GM23338 (cell line): ENCODE data around the gene CDK16. TPM values are rescaled to one million over a fixed set of nuclear protein-coding genes. Genes with fewer than 3 reads are reported as not detected.
"Not testable (repeated sequence)": the region's sequence is repeated elsewhere in the genome, so short reads cannot be mapped to it uniquely, and the experiment has no call there.

Experiments used
- ATAC-seq: fragments of 200-7000 bp; cut with Tn5 transposase; 3 replicates; pipeline ENCODE4 v1.9.1; 2020
- DNase-seq: peaks from one replicate; pipeline ENCODE4 v3.0.0-alpha.2; 2015; ENCODE audit warnings: low spot score
- H2AFZ ChIP-seq: fragments of 200-600 bp; sonication (generic); 2 replicates; pipeline ENCODE4 v1.8.0; 2016; ENCODE audit warnings: antibody characterized with exemption, mild to moderate bottlenecking, moderate library complexity
- H3F3A ChIP-seq: fragments of 200-600 bp; sonication (generic); replicated peaks from 2 replicates; pipeline ENCODE4 v1.8.0; 2017; ENCODE audit warnings: antibody characterized with exemption, mixed run types, low read depth
- H3K27ac ChIP-seq: fragments of 200-600 bp; sonication (generic); 2 replicates; pipeline ENCODE4 v1.6.1; 2016; ENCODE audit warnings: low read depth
- H3K27me3 ChIP-seq: fragments of 200-600 bp; sonication (generic); 2 replicates; pipeline ENCODE4 v1.8.0; 2016; ENCODE audit warnings: mild to moderate bottlenecking, mixed run types, moderate library complexity; ENCODE audit not compliant: insufficient read depth
- H3K36me3 ChIP-seq: fragments of 200-600 bp; sonication (generic); 2 replicates; pipeline ENCODE4 v1.8.0; 2016; ENCODE audit warnings: mild to moderate bottlenecking; ENCODE audit not compliant: insufficient read depth
- H3K4me1 ChIP-seq: fragments of 200-600 bp; sonication (generic); 2 replicates; pipeline ENCODE4 v1.8.0; 2016; ENCODE audit warnings: mild to moderate bottlenecking, moderate library complexity; ENCODE audit not compliant: insufficient read depth
- H3K4me2 ChIP-seq: fragments of 200-600 bp; sonication (generic); 2 replicates; pipeline ENCODE4 v1.7.1; 2017; ENCODE audit warnings: mixed run types
- H3K4me3 ChIP-seq: fragments of 200-600 bp; sonication (generic); 2 replicates; pipeline ENCODE4 v1.6.1; 2016; ENCODE audit warnings: mixed run types
- H3K79me2 ChIP-seq: fragments of 200-600 bp; sonication (generic); replicated peaks from 2 replicates; pipeline ENCODE4 v1.8.0; 2017; ENCODE audit warnings: mild to moderate bottlenecking; ENCODE audit not compliant: insufficient read depth
- H3K9me2 ChIP-seq: fragments of 200-600 bp; sonication (generic); 2 replicates; pipeline ENCODE4 v1.8.0; 2017; ENCODE audit not compliant: insufficient read depth
- H4K20me1 ChIP-seq: fragments of 200-600 bp; sonication (generic); replicated peaks from 2 replicates; pipeline ENCODE4 v1.8.0; 2017; ENCODE audit warnings: mild to moderate bottlenecking; ENCODE audit not compliant: insufficient read depth
- H3K27ac Mint-ChIP-seq: 2 replicates; pipeline ENCODE4 v1.8.0; 2020; ENCODE audit warnings: inconsistent platforms, mild to moderate bottlenecking, moderate library complexity, mixed read lengths
- H3K27me3 Mint-ChIP-seq: 3 replicates; pipeline ENCODE4 v1.8.0; 2022; ENCODE audit warnings: low read depth, mild to moderate bottlenecking, moderate library complexity, mixed read lengths, inconsistent platforms; ENCODE audit not compliant: insufficient read depth, poor library complexity
- H3K36me3 Mint-ChIP-seq: 3 replicates; pipeline ENCODE4 v1.8.0; 2021; ENCODE audit warnings: low read depth, mild to moderate bottlenecking, inconsistent platforms, moderate library complexity, mixed read lengths
- H3K4me1 Mint-ChIP-seq: 3 replicates; pipeline ENCODE4 v1.8.0; 2020; ENCODE audit warnings: mild to moderate bottlenecking, inconsistent platforms, mixed read lengths
- H3K4me3 Mint-ChIP-seq: 3 replicates; pipeline ENCODE4 v1.8.0; 2021; ENCODE audit warnings: moderate library complexity, mild to moderate bottlenecking, inconsistent platforms, mixed read lengths
- H3K9me3 Mint-ChIP-seq: 3 replicates; pipeline ENCODE4 v1.8.0; 2020; ENCODE audit warnings: moderate library complexity, mild to moderate bottlenecking, inconsistent platforms, mixed read lengths
- CREB1 ChIP-seq: fragments of 250-450 bp; sonication (Bioruptor Pico); IDR thresholded peaks from 2 replicates; pipeline ENCODE4 v1.5.0; 2020; ENCODE audit warnings: low read depth, mild to moderate bottlenecking, moderate library complexity
- CTCF ChIP-seq, 2 experiments: fragments of 200-600 bp in 1 of 2; sonication (generic) in 1 of 2; conservative IDR thresholded peaks; 2 replicates each; pipeline versions ENCODE4 v1.5.1 to v1.6.1; 2016 to 2017; ENCODE audit warnings: antibody characterized with exemption in 2 of 2, low read depth in 2 of 2, mild to moderate bottlenecking in 2 of 2, moderate library complexity in 1 of 2
- EZH2 ChIP-seq: fragments of 200-600 bp; sonication (generic); IDR thresholded peaks from one replicate; pipeline ENCODE4 v1.8.0; 2017; ENCODE audit warnings: antibody characterized with exemption, mild to moderate bottlenecking, low read depth; ENCODE audit not compliant: unreplicated experiment
- EZH2phosphoT487 ChIP-seq: fragments of 200-600 bp; sonication (generic); IDR thresholded peaks from one replicate; pipeline ENCODE4 v1.8.1; 2018; ENCODE audit warnings: antibody characterized with exemption; ENCODE audit not compliant: unreplicated experiment
- JUNB ChIP-seq: IDR thresholded peaks from one replicate; pipeline ENCODE4 v1.6.1; 2016; ENCODE audit warnings: antibody characterized with exemption; ENCODE audit not compliant: unreplicated experiment
- NANOG ChIP-seq: IDR thresholded peaks from 2 replicates; pipeline ENCODE4 v1.6.1; 2016; ENCODE audit warnings: antibody characterized with exemption, borderline replicate concordance
- POLR2AphosphoS5 ChIP-seq: IDR thresholded peaks from 2 replicates; pipeline ENCODE4 v1.6.1; 2016; ENCODE audit warnings: antibody characterized with exemption, low read depth
- ZNF331 ChIP-seq: fragments of 250-450 bp; sonication (Bioruptor Pico); IDR thresholded peaks from 2 replicates; pipeline ENCODE4 v1.5.0; 2020; ENCODE audit warnings: low read depth, mild to moderate bottlenecking, moderate library complexity
- polyA plus RNA-seq: library from polyadenylated mRNA; unstranded; fragments of >200 nt; fragmentation: Nextera tagmentation; extraction: Ambion mirVana; gene quantifications from 2 replicates; pipeline ENCODE4 v1.2.1, GENCODE V29; 2016
- total RNA-seq: library from RNA; depleted of rRNA; stranded (reverse); fragments of >200 nt; shearing (Covaris generic); gene quantifications from 2 replicates; pipeline ENCODE4 v1.2.3, GENCODE V29; 2014
- TF ChIP-seq, protein P1 (sequence below): IDR thresholded peaks from 2 replicates; pipeline ENCODE4 v1.6.1; 2016; ENCODE audit warnings: antibody characterized with exemption
- TF ChIP-seq, protein P2 (sequence below): IDR thresholded peaks from one replicate; pipeline ENCODE4 v1.6.1; 2018; ENCODE audit warnings: antibody characterized with exemption; ENCODE audit not compliant: unreplicated experiment

The CDK16 gene
- total and polyA plus RNA-seq, 2 experiments from 2014 or later: 58.9 to 158 TPM

DNA sequence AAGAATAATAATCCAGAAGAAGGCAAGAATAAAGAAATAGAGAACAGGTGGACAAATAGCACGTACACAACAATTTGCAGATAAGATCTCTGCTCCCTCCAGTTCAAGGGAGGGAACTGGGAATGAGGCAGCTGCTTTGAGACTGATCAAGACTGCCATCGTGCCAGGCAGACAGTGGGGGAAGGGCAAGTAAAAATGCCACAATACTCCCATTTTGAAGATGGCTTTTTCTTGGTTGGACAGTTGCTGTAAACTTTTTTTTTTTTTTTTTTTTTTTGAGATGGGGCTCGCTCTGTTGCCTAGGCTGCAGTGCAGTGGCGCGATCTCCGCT is 31.5 kb downstream of the CDK16 start (continued):
- TF ChIP-seq CTCF (conservative IDR thresholded peaks at IDR 0.05; ENCODE audit: low read depth in 2 of 2) (no peak), POLR2AphosphoS5 (no peak), EZH2 (no peak), CREB1 (CRISPR knock-in tag) (no peak), EZH2phosphoT487 (no peak)
- TF ChIP-seq, protein P1, sequence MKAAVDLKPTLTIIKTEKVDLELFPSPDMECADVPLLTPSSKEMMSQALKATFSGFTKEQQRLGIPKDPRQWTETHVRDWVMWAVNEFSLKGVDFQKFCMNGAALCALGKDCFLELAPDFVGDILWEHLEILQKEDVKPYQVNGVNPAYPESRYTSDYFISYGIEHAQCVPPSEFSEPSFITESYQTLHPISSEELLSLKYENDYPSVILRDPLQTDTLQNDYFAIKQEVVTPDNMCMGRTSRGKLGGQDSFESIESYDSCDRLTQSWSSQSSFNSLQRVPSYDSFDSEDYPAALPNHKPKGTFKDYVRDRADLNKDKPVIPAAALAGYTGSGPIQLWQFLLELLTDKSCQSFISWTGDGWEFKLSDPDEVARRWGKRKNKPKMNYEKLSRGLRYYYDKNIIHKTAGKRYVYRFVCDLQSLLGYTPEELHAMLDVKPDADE: no peak

DNA sequence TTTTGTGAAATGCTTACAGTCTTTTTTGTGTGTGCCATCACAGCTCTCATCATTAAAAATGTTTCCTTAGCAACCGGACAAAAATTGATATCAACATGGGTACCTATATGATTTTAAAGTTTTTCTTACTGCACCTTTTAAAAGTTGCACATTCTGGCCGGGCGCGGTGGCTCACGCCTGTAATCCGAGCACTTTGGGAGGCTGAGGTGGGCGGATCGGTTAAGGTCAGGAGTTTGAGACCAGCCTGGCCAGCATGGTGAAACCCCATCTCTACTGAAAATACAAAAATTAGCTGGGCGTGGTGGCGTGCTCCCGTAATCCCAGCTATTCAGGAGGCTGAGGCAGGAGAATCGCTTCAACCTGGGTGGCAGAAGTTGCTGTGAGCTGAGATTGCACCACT is 39.1 kb downstream of the CDK16 start:
- H3K9me2 ChIP-seq, DNase-seq, H3K27me3 Mint-ChIP-seq, H3K4me3 ChIP-seq, H3K9me3 Mint-ChIP-seq, H3K4me2 ChIP-seq, H4K20me1 ChIP-seq, H3K36me3 ChIP-seq, H3F3A ChIP-seq, H3K4me3 Mint-ChIP-seq, H2AFZ ChIP-seq, H3K79me2 ChIP-seq, H3K27ac Mint-ChIP-seq, H3K27ac ChIP-seq, H3K4me1 ChIP-seq, H3K27me3 ChIP-seq, ATAC-seq, H3K4me1 Mint-ChIP-seq, H3K36me3 Mint-ChIP-seq: not testable (repeated sequence)

GRCh38 chrX:47264483-47265173 is 46.1 kb downstream of the CDK16 start:
- no peak overlapping the region for H3K27ac Mint-ChIP-seq
- H3K4me1 Mint-ChIP-seq: no peaks in the 10 kb centered on the region
- Histone ChIP-seq H3K4me1 (no peaks in the 10 kb centered on the region), H2AFZ (no peak overlapping the region), H3K9me2 (no peaks in the 10 kb centered on the region), H3K27ac (no peak overlapping the region), H3K79me2 (no peaks in the 10 kb centered on the region), H3K36me3 (no peaks in the 10 kb centered on the region), H3K27me3 (no peaks in the 10 kb centered on the region), H3F3A (no peaks in the 10 kb centered on the region), H4K20me1 (no peaks in the 10 kb centered on the region), H3K4me2 (no peak overlapping the region), H3K4me3 (no peak overlapping the region)
- H3K36me3 Mint-ChIP-seq: no peaks in the 10 kb centered on the region; the same call in 2 of the 3 replicates
- peaks cover 2% of the 10 kb centered on the region; the same call in 1 of the 3 replicates for H3K9me3 Mint-ChIP-seq
- H3K27me3 Mint-ChIP-seq: peaks cover 5% of the 10 kb centered on the region
- no peak for ATAC-seq
- no peak for DNase-seq
- H3K4me3 Mint-ChIP-seq: no peak overlapping the region
- no peak for TF ChIP-seq JUNB
- no peak for TF ChIP-seq POLR2AphosphoS5
- no peak for TF ChIP-seq CREB1 (CRISPR knock-in tag)
- TF ChIP-seq NANOG: no peak
- TF ChIP-seq, protein P2, sequence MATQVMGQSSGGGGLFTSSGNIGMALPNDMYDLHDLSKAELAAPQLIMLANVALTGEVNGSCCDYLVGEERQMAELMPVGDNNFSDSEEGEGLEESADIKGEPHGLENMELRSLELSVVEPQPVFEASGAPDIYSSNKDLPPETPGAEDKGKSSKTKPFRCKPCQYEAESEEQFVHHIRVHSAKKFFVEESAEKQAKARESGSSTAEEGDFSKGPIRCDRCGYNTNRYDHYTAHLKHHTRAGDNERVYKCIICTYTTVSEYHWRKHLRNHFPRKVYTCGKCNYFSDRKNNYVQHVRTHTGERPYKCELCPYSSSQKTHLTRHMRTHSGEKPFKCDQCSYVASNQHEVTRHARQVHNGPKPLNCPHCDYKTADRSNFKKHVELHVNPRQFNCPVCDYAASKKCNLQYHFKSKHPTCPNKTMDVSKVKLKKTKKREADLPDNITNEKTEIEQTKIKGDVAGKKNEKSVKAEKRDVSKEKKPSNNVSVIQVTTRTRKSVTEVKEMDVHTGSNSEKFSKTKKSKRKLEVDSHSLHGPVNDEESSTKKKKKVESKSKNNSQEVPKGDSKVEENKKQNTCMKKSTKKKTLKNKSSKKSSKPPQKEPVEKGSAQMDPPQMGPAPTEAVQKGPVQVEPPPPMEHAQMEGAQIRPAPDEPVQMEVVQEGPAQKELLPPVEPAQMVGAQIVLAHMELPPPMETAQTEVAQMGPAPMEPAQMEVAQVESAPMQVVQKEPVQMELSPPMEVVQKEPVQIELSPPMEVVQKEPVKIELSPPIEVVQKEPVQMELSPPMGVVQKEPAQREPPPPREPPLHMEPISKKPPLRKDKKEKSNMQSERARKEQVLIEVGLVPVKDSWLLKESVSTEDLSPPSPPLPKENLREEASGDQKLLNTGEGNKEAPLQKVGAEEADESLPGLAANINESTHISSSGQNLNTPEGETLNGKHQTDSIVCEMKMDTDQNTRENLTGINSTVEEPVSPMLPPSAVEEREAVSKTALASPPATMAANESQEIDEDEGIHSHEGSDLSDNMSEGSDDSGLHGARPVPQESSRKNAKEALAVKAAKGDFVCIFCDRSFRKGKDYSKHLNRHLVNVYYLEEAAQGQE: no peak
- TF ChIP-seq ZNF331: no peak
